WI38 (cell line): ENCODE data around the gene CWF19L1.
"Not testable (repeated sequence)": the region's sequence is repeated elsewhere in the genome, so short reads cannot be mapped to it uniquely, and the experiment has no call there.

Source experiments
- H3K4me3 ChIP-seq: 2 replicates; pipeline ENCODE4 v1.5.1; 2011; ENCODE audit warnings: low read depth, mild to moderate bottlenecking, control low read depth, low read length
- TF ChIP-seq, protein P1 (sequence below): IDR thresholded peaks from 2 replicates; pipeline ENCODE4 v1.5.1; 2012; ENCODE audit warnings: low read depth, mild to moderate bottlenecking, control low read depth, low read length

Gene CWF19L1

DNA sequence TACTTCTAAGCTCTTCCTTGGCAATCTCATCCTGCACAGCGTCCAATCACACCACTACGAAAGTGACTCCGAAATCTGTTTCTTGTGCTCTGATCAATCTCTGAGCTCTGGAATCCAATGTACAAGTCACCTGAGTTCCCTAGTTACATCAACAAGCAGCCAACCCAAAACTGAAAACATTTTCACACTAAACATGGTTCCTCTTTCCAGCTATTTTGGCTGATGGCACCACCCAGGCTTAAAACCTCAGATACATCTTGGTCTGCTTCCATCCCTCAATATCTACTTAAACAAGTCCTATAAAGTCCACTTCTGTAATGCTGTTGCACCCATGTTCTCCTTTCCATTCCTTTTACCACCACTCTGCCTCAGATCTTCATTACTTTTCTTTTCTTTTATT, 15.5 kb upstream of the CWF19L1 start:
- TF ChIP-seq, protein P1, sequence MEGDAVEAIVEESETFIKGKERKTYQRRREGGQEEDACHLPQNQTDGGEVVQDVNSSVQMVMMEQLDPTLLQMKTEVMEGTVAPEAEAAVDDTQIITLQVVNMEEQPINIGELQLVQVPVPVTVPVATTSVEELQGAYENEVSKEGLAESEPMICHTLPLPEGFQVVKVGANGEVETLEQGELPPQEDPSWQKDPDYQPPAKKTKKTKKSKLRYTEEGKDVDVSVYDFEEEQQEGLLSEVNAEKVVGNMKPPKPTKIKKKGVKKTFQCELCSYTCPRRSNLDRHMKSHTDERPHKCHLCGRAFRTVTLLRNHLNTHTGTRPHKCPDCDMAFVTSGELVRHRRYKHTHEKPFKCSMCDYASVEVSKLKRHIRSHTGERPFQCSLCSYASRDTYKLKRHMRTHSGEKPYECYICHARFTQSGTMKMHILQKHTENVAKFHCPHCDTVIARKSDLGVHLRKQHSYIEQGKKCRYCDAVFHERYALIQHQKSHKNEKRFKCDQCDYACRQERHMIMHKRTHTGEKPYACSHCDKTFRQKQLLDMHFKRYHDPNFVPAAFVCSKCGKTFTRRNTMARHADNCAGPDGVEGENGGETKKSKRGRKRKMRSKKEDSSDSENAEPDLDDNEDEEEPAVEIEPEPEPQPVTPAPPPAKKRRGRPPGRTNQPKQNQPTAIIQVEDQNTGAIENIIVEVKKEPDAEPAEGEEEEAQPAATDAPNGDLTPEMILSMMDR = no peak
- no peak overlapping the region for H3K4me3 ChIP-seq

DNA sequence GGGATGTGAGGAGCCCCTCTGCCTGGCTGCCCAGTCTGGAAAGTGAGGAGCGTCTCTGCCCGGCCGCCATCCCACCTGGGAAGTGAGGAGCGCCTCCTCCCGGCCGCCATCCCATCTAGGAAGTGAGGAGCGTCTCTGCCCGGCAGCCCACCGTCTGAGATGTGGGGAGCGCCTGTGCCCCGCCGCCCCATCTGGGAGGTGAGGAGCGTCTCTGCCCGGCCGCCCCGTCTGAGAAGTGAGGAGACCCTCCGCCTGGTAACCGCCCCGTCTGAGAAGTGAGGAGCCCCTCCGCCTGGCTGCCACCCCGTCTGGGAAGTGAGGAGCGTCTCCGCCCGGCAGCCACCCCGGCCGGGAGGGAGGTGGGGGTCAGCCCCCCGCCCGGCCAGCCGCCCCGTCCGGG, 9.5 kb upstream of the CWF19L1 start:
- H3K4me3 ChIP-seq = not testable (repeated sequence)

DNA sequence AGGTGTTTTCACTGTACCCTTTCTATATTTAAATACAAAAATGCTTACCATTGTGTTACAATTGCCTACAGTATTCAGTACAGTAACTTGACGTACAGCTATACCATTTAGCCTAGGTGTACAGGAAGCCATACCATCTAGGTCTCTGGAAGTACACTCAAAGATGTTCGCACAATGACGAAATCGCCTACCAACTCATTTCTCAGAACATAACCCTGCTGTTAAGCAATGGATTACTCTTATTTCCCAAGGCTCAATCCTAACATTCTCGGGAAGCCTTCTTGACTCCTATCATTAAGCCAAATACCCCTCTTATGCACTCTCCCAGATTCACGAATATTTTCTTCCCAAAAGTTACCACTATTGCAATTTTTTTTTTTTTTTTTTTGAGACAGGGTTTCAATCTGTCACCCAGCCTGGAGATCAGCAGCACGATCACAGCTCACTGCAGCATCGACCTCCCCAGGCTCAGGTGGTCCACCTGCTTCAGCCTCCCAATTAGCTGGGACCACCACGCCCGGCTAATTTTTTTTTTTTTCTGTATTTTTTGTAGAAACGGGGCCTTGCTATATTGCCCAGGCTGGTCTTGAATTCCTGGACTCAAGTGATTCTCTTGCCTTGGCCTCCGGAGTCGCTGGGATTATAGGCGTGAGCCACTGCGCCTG, 1.5 kb downstream of the CWF19L1 start:
- TF ChIP-seq, protein P1 = no peak
- H3K4me3 ChIP-seq = peak overlapping the region; percentile 100

DNA sequence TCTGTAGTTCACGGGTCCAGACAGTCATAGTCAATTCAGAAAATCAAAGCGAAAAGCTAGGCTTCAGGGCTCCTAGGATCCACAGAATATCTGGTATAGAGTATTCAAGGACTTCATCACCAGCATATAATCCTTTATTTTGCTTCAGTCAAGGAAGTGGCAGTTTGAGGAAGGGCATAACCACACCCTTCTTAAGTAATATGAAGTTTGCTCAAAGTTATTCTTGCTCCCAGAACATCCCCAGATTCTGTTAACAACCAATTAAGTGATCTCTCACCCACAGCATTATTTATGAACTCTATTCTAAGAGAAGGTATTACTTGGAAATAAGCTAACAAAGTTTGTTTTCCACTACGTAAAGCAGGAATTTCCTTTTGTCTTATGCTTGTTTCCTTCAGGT, 13.2 kb downstream of the CWF19L1 start:
- no peak overlapping the region for H3K4me3 ChIP-seq
- TF ChIP-seq, protein P1 = no peak

DNA sequence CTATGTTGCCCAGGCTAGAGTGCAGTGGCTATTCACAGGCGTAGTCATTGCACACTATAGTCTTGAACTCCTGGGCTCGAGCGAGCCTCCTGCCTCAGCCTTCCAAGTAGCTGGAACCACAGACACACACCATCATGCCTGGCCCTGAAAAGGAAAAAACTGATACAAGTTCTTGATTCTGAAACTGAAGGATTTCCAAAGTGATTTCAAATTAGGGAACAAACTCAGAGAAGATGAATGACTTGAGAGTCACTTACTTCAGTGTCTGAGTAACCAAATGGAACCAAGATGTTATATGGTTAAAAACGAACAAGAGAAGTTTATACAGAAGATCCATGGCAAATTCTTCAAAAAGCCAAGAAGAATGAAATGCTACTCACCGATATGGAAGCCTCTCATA, 14.4 kb downstream of the CWF19L1 start:
- no peak overlapping the region for H3K4me3 ChIP-seq
- TF ChIP-seq, protein P1 = no peak

DNA sequence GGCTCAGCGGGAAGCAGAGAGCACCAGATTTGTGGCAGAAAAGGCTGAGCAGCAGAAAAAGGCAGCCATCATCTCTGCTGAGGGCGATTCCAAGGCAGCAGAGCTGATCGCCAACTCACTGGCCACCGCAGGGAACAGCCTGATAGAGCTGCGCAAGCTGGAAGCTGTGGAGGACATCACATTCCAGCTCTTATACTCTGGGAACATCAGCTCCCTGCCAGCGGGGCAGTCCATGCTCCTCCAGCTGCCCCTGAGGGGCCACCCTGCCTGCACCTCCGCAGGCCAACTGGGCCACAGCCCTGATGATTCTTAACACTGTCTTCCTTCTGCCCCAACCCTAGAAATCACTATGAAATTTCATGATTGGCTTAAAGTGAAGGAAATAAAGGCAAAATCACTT, 18.6 kb downstream of the CWF19L1 start:
- TF ChIP-seq, protein P1 = no peak
- H3K4me3 ChIP-seq = no peak overlapping the region

DNA sequence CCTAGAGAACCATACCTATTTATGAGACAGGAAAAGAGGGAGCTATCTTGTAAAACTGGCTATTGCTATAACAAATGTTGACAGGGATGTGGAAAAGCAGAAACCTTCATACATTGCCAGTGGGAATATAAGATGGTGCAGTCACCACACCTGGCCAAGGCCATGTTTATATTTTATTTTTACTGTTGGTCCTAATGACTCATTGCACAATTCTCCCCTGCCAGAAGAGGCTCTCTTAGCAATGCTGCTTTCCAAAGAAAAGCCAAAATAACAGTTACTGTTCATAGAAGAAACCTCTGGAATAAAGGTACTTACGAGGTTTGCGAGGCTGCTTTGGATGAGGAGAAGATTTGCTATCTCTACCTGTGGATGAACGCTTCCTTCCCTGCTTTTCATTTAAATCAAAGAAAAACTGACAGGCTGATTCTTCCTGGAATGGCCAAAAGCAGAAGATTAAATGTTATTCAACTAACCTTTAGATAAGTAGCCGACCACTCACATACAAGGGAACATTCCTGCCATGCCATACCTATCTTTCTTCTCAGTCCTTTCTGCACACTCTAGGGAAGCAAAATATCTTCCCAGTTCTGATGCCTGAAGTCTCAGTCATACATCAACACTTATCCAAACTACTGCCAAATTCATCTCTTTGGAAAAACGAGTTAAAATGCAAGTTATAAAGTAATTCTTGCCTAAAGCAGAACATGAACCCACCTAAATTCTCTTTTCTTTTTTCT, 21.8 kb downstream of the CWF19L1 start:
- H3K4me3 ChIP-seq = no peak overlapping the region
- TF ChIP-seq, protein P1 = no peak
